Stimulated activated CD8-positive, alpha-beta memory T cell treated with anti-CD3 and anti-CD28 coated beads, Interleukin-12 subunit alpha, Interleukin-12 subunit beta, amount 100 ng/mL, for 4 hours (primary cell): ENCODE results near the gene ZNF514.
A peak's percentile ranks its signal among the peaks of the same experiment; 100 is the strongest.

Source experiments
- DNase-seq: peaks from one replicate; pipeline ENCODE4 v3.0.0-alpha.2; 2020; ENCODE audit warnings: low read depth

The ZNF514 gene

GRCh38 chr2:95159690-95160449, at the start of gene ZNF514:
Gene ZNF514, minus strand, starts transcription at chr2:95159848. Its CDS starts 6,595 bp downstream, at chr2:95153253.
- DNase-seq, result peak; percentile 69

- no peak for DNase-seq
Observed at GRCh38 chr2:95208106-95208505, 48.5 kb upstream of the ZNF514 start.

- peak; percentile 69 for DNase-seq
Observed at GRCh38 chr2:95207111-95207961, 47.7 kb upstream of the ZNF514 start, which contains the start of gene ZNF892. Gene ZNF892, plus strand, starts transcription at chr2:95207521. Its CDS starts 295 bp downstream, at chr2:95207816.

DNA sequence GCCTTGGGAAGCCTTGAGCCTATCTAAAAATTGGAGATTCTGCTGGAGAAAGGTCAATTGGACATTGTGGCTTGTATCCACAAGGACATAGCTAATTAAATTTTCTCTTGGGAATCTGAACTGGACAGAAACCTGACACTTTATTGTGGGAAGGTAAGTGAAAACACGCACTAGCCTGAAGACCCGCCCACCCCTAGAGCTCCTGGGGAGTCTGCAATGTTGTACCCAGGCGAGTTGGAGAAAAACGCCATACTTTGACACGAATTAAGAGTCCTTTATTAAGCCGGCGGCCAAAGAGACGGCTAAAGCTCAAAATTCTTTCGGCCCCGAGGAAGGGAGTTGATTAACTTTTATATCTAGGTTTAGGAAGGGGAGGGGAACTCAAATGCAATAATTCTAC, 46.4 kb upstream of the ZNF514 start:
- no peak for DNase-seq

GRCh38 chr2:95204396-95204795, 44.7 kb upstream of the ZNF514 start:
- DNase-seq, result no peak

DNA sequence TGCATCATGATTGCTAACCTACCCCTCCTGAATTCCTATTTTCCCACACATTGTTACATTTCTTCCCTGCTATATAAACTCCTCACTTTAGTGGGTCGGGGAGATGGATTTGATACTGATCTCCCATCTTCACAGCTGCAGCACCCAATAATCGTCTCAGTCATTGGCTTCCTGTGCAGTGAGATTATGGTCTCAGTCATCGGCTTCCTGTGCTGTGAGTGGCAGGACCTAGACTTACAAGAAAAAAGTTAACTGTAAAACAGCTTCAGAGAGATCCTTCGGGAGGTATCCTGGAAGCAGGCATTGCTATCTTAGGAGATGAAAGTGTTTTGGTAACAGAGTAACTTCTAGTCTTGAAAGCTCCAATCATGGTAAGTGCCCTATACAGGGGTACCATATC, 44.3 kb upstream of the ZNF514 start:
- DNase-seq, result no peak

- DNase-seq, result peak; percentile 6
Observed at GRCh38 chr2:95192956-95193355, 33.3 kb upstream of the ZNF514 start.

- no peak for DNase-seq
Observed at GRCh38 chr2:95185973-95186372, 26.3 kb upstream of the ZNF514 start.

GRCh38 chr2:95185197-95185596, 25.5 kb upstream of the ZNF514 start:
- no peak for DNase-seq

DNA sequence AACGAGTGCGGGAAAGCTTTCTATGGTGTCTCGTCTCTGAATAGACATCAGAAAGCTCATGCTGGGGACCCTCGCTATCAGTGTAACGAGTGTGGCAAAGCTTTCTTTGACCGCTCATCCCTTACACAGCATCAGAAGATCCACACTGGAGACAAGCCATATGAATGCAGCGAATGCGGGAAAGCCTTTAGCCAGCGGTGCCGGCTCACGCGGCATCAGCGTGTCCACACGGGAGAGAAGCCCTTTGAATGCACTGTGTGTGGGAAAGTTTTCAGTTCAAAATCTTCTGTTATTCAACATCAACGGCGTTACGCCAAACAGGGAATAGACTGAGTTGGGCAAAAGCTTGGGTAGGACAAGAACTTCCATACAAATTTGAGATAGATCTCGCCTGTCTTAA, 22.1 kb upstream of the ZNF514 start:
- DNase-seq, result no peak

GRCh38 chr2:95179451-95179850, 19.8 kb upstream of the ZNF514 start:
- no peak for DNase-seq

DNA sequence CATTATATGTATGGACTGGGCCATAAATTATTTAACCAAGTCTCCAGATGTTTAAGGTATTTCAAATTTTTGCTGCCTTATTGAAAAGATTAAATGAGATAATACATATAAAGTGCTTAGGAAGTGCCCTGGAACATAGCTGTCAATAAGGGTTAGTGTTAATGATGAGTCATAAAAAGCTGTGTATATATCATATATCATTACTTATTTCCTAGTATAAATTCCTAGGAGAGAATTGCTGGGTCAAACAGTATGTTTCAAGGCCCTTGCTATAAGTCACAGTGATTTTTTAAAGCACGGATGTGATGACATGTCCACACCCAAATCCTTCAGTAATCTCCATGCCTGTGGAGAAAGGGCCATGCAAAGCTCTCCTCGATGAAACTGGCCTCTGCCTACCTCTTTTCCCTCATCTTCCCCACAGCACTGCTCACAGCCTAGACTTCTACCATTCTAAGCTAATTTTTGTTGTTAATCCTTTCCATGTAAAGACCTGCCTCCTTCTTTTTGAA, 14.4 kb upstream of the ZNF514 start:
- DNase-seq, result no peak

GRCh38 chr2:95171902-95172301, 12.3 kb upstream of the ZNF514 start:
- no peak for DNase-seq

GRCh38 chr2:95166065-95166763, 6.6 kb upstream of the ZNF514 start:
- DNase-seq, result no peak

DNA sequence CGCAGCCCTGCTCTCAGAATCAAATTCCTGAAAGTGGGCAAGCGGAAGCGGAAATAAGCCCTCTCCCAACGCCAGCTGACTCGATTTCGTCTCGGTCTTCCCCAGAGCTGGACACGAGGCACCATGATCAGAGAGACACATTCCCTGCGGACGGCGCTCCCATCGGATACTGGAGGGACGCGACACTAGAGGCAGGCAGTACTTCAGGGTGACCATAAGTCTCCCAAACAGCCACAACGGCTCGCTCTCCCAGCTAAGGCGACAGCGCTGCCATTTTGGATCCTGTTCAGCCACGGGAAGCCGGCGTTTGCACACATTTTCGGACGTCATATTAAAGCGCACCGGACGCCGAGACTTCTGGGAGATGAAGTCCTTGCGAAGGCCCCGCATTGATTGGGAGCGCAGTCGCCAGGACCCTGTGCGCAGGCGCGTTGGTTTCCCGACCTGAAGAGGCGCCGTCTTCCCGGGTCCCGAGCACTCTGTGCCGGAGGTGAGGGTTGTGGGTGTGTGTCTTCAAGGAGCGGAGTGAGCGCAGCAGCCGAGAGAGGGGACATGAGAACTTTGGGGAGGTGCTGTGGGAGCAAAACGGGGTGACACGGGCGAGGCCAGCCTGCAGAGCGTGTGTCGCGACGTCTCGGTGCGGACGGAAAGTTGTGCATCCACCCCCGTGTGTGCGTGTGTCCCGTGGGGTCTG, 5.9 kb upstream of the ZNF514 start, which contains the start of gene ZNF2:
Gene ZNF2 (plus strand): TSS at position 439 of the 694 bp plus-strand sequence. CDS start 10,418 bp downstream, outside the sequence.
- peak; percentile 95 for DNase-seq

DNA sequence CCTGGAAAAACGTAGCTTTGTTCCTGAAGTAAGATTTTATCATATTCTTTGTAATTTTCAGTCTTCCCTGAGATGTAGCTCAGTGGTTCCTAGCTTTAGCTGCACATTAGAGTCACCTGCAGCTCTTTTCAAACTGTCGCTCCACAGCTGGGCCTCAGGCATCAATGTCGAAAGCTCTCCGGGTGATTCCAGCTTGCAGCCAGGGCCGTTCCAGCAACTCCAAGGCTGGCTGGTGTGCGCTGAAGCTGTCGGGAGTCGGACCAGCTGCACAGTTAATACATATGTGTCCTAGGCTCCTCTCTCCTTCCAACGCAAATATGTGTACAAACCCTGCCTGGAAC, 5.4 kb upstream of the ZNF514 start:
- no peak for DNase-seq

DNA sequence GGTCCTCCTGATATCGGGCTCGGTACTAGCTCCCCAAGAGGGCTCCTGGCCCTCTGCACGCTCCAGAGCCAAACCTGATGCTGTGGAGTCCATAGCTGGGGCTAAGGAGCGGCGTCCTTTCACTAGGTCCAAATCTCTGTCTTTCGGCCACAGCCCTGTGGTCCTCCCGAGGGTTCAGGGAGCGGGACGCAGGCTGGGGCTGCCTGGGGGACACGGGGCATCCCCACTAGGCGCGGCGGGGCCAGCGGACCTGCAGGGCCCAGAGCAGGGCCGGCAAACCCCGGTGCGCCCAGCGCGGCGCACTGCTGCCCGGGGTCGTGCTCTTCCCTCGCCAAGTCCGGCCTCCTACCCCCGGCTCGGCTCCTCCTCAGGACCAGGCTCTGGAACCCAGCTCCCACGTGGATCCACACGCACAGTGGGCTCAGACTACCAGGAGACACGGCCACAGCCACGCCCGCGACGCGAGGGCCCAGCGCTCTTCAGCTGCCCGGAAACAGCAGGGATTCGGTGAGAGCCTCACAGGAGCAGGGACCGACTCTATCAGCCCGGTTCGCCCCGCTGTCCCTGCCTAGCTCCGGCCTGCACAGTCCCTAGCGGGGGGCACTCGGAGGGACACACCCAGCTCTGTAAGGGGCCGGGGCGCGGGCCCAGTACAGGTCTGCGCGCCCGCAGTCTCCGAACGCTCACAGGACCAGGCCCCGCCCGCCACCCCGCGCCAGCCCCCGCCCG, 593 bp downstream of the ZNF514 start:
- no peak for DNase-seq

DNA sequence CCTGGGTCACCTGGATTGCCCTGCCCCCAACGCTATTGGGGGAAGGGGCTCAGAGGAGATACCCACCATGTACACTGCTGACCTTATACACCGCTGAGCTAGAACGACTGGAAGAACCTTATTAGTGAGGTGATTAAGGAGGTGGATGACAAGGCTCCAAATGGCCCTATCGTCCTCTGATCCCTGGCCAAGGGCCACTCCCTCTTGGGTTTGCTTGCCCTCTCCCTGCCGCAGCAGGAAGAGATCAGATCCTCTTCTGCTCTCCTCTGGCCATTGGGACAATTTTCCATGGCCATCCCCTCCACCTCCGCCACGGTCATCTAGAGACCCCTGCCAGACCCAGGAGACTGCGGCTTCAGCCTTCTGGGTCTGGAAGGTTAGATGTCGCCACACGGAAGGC, 1.2 kb downstream of the ZNF514 start:
- DNase-seq, result no peak

DNA sequence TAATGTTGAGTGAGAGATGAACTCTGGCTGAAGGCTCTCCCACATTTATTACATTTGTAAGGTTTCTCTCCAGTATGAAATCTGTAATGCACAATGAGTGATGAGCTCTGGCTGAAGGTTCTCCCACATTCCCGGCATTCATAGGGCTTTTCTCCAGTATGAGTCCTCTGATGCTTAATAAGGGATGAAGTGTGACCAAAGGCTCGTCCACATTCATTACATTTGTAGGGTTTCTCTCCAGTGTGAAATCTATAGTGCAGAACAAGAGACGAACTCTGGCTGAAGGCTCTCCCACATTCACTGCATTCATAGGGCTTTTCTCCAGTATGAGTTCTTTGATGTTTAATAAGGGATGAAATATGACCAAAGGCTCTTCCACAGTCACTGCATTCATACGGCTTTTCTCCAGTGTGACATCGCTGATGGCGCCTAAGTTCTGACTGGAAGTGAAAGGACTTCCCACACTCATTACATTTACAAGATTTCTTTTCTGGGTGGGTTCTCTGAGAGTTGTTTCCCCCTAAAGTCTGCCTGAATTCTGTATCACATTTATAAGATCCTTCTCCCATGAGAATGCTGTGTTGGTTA, 10.2 kb downstream of the ZNF514 start:
- DNase-seq, result no peak

DNA sequence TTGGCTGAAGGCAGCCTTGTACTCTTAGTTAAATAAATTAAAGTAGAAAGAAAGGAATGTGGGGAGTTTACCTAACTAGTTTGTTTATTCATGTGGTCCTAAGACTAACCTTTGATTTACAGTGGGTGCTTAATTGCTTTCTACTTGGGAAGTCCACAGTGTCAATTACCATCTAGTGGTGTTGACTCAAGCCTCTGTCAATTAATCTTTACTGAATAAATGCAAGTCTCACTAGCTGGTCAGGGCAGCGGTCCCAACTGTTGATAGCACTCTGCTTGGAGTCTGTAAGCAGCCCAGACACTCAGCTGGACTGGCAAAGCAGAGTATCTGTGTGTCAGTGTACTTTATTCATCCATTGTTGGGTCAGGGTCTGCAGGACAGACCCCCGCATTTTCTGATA, 15.8 kb downstream of the ZNF514 start:
- no peak for DNase-seq

DNA sequence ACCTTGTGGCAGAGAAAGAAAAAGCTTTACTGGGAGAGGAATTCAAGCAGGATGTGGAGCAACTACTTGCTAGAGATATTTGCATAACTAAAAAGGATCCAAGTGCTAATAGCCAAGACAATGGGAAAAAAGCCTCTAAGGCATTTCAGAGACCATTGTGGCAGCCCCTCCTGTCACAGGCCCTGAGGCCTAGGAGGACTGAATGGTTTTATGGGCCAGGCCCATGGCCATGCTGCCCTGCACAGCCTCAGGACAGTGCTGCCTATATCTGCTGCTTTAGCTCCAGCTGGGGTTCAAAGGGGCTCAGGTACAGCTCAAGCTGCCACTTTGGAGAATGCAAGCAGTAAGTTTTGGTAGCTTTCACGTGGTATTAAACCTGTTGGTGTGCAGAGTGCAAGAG, 20.9 kb downstream of the ZNF514 start:
- DNase-seq, result no peak
